Lung (tissue), 12 donors: Measurements from ENCODE around the gene SRXN1. TPM values are rescaled to one million over a fixed set of nuclear protein-coding genes. Genes with fewer than 3 reads are reported as not detected.

ENCODE experiments used
- ATAC-seq: fragments of 200-7000 bp; cut with Tn5 transposase; one replicate; pipeline ENCODE4 v1.9.1; 2020; ENCODE audit warnings: moderate number of reproducible peaks; ENCODE audit not compliant: insufficient read depth, low FRiP score
- DNase-seq, 3 donors: peaks; one replicate each; pipeline ENCODE4 v3.0.0-alpha.2; 2013 to 2017
- H3K27ac ChIP-seq, 2 donors: one replicate each; pipeline ENCODE4 v1.5.1; 2013; ENCODE audit warnings: mild to moderate bottlenecking in 2 of 2, moderate library complexity in 2 of 2, control low read depth in 1 of 2, inconsistent platforms in 1 of 2, low read depth in 1 of 2, low read length in 1 of 2
- H3K27me3 ChIP-seq, 3 donors: one replicate each; pipeline ENCODE4 v1.5.1; 2013; ENCODE audit warnings: low read length in 2 of 3; ENCODE audit not compliant: control insufficient read depth in 3 of 3, insufficient read depth in 3 of 3
- H3K36me3 ChIP-seq, 4 donors: one replicate each; pipeline ENCODE4 v1.5.1; 2013; ENCODE audit warnings: low read length in 4 of 4, mild to moderate bottlenecking in 1 of 4, moderate library complexity in 1 of 4; ENCODE audit not compliant: control insufficient read depth in 4 of 4, insufficient read depth in 4 of 4
- H3K4me1 ChIP-seq, 5 donors: one replicate each; pipeline ENCODE4 v1.5.1; 2013; ENCODE audit warnings: low read length in 5 of 5, mild to moderate bottlenecking in 2 of 5, moderate library complexity in 1 of 5; ENCODE audit not compliant: control insufficient read depth in 5 of 5, insufficient read depth in 5 of 5
- H3K4me3 ChIP-seq: one replicate; pipeline ENCODE4 v1.5.1; 2013; ENCODE audit warnings: mild to moderate bottlenecking, control low read depth, moderate library complexity
- H3K9ac ChIP-seq, 2 donors: one replicate each; pipeline ENCODE4 v1.5.1; 2013; ENCODE audit warnings: low read length in 2 of 2, control low read depth in 1 of 2; ENCODE audit not compliant: insufficient read depth in 1 of 2
- H3K9me3 ChIP-seq, 4 donors: one replicate each; pipeline ENCODE4 v1.5.1; 2013; ENCODE audit warnings: low read length in 3 of 4, mild to moderate bottlenecking in 1 of 4, moderate library complexity in 1 of 4; ENCODE audit not compliant: control insufficient read depth in 4 of 4, insufficient read depth in 3 of 4
- CTCF ChIP-seq: IDR thresholded peaks from 2 replicates; pipeline ENCODE4 v1.5.1; 2012; ENCODE audit warnings: mild to moderate bottlenecking; ENCODE audit errors: control extremely low read depth, extremely low read depth
- WGBS, 2 donors: extraction: QIAGEN DNeasy Blood & Tissue Kit; methylation state at CpG; one replicate each; pipeline ENCODE4 v1.1.7; 2013; 5-methylcytosine and 5-hydroxymethylcytosine counted together
- polyA plus RNA-seq, 2 donors: library from polyadenylated mRNA; stranded (reverse); fragments of 200-250 nt; gene quantifications; one replicate each; pipeline ENCODE4 v1.2.1, GENCODE V29; 2013
- total RNA-seq, 2 donors: library from RNA; depleted of rRNA in 1 of 2; stranded (reverse); fragments of >200 nt in 1 of 2; gene quantifications; one replicate each; pipeline ENCODE4 v1.2.1, GENCODE V29; 2014 to 2021
- donor health status: control.
- donor health status: control.
- donor health status: Bipolar disorder and iron deficiency.
- donor health status: healthy.
- donor health status: DM: yes; HTN: yes; CAD: no.

Gene SRXN1
- total and polyA plus RNA-seq, 4 donors = 6.1 to 47.4 (median 25.3) TPM

GRCh38 chr20:650281-650680, 2.7 kb downstream of the SRXN1 start:
- H3K36me3 ChIP-seq = peaks cover 7 to 25% (median 9%) of the 10 kb centered on the region in 4 donors
- 94 to 95% methylated on average over 5 of the region's 5 CpGs for WGBS, 2 donors
- no peak for ATAC-seq
- no peak overlapping the region for H3K4me3 ChIP-seq
- H3K4me1 ChIP-seq = peaks cover 0 to 9% (median 5%) of the 10 kb centered on the region in 5 donors
- H3K27ac ChIP-seq = no peak overlapping the region
- peaks cover 0 to 4% (median 0%) of the 10 kb centered on the region in 3 donors for H3K27me3 ChIP-seq
- peaks cover 0 to 9% (median 0%) of the 10 kb centered on the region in 4 donors for H3K9me3 ChIP-seq
- H3K9ac ChIP-seq = no peak overlapping the region
- DNase-seq = no peak
- no peak for TF ChIP-seq CTCF

DNA sequence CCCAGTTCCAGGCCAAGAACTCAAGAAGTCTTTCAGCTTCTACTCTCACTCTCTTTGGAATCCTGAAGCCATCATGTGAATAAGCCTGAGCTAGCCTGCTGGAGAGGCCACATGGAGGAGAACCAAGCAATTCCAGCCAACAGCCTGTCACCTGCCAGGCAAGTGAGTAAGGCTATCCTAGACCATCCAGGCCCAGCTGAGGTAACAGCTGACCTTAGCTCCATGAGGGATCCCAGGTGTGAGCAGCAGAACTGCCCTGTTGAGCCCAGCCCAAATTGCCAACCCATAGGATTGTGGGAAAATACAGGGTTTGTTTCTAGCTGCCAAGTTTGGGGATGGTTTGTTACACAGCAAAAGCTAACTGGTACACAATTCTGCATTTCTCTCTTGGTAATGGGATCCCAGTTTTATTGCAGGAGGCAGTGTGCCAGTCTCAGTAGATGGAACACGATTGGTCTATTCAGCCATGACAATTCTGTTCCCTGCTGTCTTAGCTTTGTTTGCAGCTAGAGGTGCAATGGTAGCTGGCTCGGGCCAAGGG, 5.5 kb downstream of the SRXN1 start:
- 95 to 96% methylated on average over 2 of the region's 2 CpGs for WGBS, 2 donors
- TF ChIP-seq CTCF = no peak
- no peaks in the 10 kb centered on the region for H3K27me3 ChIP-seq

GRCh38 chr20:646868-647233, 6.1 kb downstream of the SRXN1 start:
- Histone ChIP-seq H3K36me3 (peaks cover 7 to 25% (median 9%) of the 10 kb centered on the region in 4 donors), H3K4me1 (peaks cover 0 to 2% (median 0%) of the 10 kb centered on the region in 5 donors), H3K27ac (no peak overlapping the region), H3K4me3 (no peak overlapping the region), H3K9me3 (peaks cover 0 to 9% (median 0%) of the 10 kb centered on the region in 4 donors), H3K9ac (no peak overlapping the region), H3K27me3 (no peaks in the 10 kb centered on the region)
- ATAC-seq (no peak), DNase-seq (no peak)
- WGBS, 2 donors = 91 to 95% methylated on average over 2 of the region's 2 CpGs
- TF ChIP-seq CTCF = no peak

More for the DNA sequence above, 5.5 kb downstream of the SRXN1 start:
- peaks cover 7 to 25% (median 9%) of the 10 kb centered on the region in 4 donors for H3K36me3 ChIP-seq
- peaks cover 0 to 2% (median 1%) of the 10 kb centered on the region in 5 donors for H3K4me1 ChIP-seq
- ATAC-seq (no peak), DNase-seq (no peak)
- H3K9ac ChIP-seq = no peak overlapping the region
- no peak overlapping the region for H3K4me3 ChIP-seq
- H3K9me3 ChIP-seq = peaks cover 0 to 9% (median 0%) of the 10 kb centered on the region in 4 donors
- H3K27ac ChIP-seq = no peak overlapping the region
